Activated CD8-positive, alpha-beta memory T cell treated with anti-CD3 and anti-CD28 coated beads, Interleukin-2, amount 10 ng/mL, durations not matched to agents 7 days and 5 days (primary cell): ENCODE measurements around the gene ACACA. TPM values are rescaled to one million over a fixed set of nuclear protein-coding genes. Genes with fewer than 3 reads are reported as not detected.
"Not testable (repeated sequence)": the region's sequence is repeated elsewhere in the genome, so short reads cannot be mapped to it uniquely, and the experiment has no call there.

Source experiments
- ATAC-seq: fragments of 150-1000 bp; cut with Tn5 transposase; one replicate; pipeline ENCODE4 v1.10.0; 2021; ENCODE audit warnings: moderate library complexity
- CTCF ChIA-PET: fragments of 350-600 bp; sonication (Branson Sonifier 250); formaldehyde crosslinking; loops from one replicate; lab custom pipeline; 2021; ENCODE audit warnings: antibody characterized with exemption; lab: Charles Lee
- DNase-seq: peaks from one replicate; pipeline ENCODE4 v3.0.0-alpha.2; 2020
- H3K27ac Mint-ChIP-seq: one replicate; pipeline ENCODE4 v1.8.0; 2021; ENCODE audit warnings: mild to moderate bottlenecking, mixed read lengths
- H3K27me3 Mint-ChIP-seq: one replicate; pipeline ENCODE4 v1.8.0; 2021; ENCODE audit warnings: mixed read lengths
- H3K36me3 Mint-ChIP-seq: one replicate; pipeline ENCODE4 v1.8.0; 2021; ENCODE audit warnings: mild to moderate bottlenecking, mixed read lengths
- H3K4me1 Mint-ChIP-seq: one replicate; pipeline ENCODE4 v1.8.0; 2021; ENCODE audit warnings: mixed read lengths
- H3K4me3 Mint-ChIP-seq: one replicate; pipeline ENCODE4 v1.8.0; 2021; ENCODE audit warnings: mild to moderate bottlenecking, moderate library complexity, mixed read lengths
- H3K9me3 Mint-ChIP-seq: one replicate; pipeline ENCODE4 v1.8.0; 2022; ENCODE audit warnings: low read depth, mixed read lengths
- total RNA-seq, 2 experiments: library from RNA; stranded (reverse); gene quantifications; one replicate each; pipeline ENCODE4 v1.2.3, GENCODE V29; 2021

ACACA gene
- total RNA-seq, 2 experiments from 2014 or later, result 55.4 to 69.7 TPM

DNA sequence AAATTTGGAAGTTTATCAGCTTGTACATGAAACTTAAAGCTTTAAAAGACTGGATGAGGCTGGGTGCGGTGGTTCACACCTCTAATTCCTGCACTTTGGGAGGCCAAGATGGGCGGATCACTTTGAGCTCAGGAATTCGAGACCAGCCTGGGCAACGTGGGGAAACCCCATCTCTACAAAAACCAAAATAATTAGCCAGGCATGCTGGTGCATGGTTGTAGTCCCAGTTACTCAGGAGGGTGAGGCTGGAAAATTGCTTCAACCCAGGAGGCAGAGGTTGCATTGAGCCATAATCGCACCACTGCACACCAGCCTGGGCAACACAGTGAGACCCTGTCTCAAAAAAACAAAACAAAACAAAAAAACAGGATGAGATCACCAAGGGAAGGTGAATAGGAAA, 248.3 kb downstream of the ACACA start:
- ATAC-seq (no peak), DNase-seq (no peak)
- Mint-ChIP-seq H3K36me3 (peaks cover 28% of the 10 kb centered on the region), H3K4me1 (no peaks in the 10 kb centered on the region), H3K9me3 (no peaks in the 10 kb centered on the region), H3K27ac (no peak overlapping the region), H3K27me3 (no peaks in the 10 kb centered on the region), H3K4me3 (no peak overlapping the region)
- CTCF ChIA-PET, result no interaction called here

DNA sequence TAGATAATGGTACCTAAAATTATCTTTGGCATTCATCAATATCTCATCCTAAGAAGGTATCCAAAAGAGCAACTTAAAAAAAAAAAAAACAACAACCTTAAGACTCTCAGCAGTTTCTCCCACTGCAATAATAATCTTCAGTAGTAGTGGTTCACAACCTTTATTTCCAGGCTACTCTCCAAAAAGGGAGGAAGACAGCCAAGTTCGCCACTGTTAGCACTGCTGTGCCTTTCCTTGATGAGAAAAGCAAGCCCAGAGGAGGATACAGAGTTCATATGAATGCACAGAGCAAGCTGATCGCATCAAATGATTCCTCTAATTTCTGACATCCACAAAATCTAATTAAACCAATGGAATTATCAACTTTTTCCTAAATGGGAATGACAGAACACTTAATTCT, 258.5 kb downstream of the ACACA start:
- Mint-ChIP-seq H3K27ac (no peak overlapping the region), H3K27me3 (no peaks in the 10 kb centered on the region), H3K4me1 (peaks cover 10% of the 10 kb centered on the region), H3K4me3 (no peak overlapping the region), H3K36me3 (peaks cover 16% of the 10 kb centered on the region), H3K9me3 (no peaks in the 10 kb centered on the region)
- no peak for DNase-seq
- CTCF ChIA-PET, result interaction anchor here (1.2 kb wide), 1 partner anchor 100 kb away, joined by 4 read pairs; no protein-coding TSS in a partner anchor
- no peak for ATAC-seq

- H3K4me3 Mint-ChIP-seq, result no peak overlapping the region
- DNase-seq (no peak), ATAC-seq (peak; percentile 58)
- no peaks in the 10 kb centered on the region for H3K9me3 Mint-ChIP-seq
- peaks cover 10% of the 10 kb centered on the region for H3K4me1 Mint-ChIP-seq
- no peaks in the 10 kb centered on the region for H3K27me3 Mint-ChIP-seq
- no peak overlapping the region for H3K27ac Mint-ChIP-seq
- H3K36me3 Mint-ChIP-seq, result peaks cover 12% of the 10 kb centered on the region
- CTCF ChIA-PET, result no interaction called here
Observed at GRCh38 chr17:37147301-37147812, 259.3 kb downstream of the ACACA start.

GRCh38 chr17:37146086-37147064, 260.3 kb downstream of the ACACA start:
- H3K27me3 Mint-ChIP-seq, result no peaks in the 10 kb centered on the region
- peaks cover 9% of the 10 kb centered on the region for H3K36me3 Mint-ChIP-seq
- no peaks in the 10 kb centered on the region for H3K9me3 Mint-ChIP-seq
- H3K4me1 Mint-ChIP-seq, result peaks cover 10% of the 10 kb centered on the region
- no peak for ATAC-seq
- H3K4me3 Mint-ChIP-seq, result no peak overlapping the region
- H3K27ac Mint-ChIP-seq, result no peak overlapping the region
- CTCF ChIA-PET, result no interaction called here
- DNase-seq, result no peak

DNA sequence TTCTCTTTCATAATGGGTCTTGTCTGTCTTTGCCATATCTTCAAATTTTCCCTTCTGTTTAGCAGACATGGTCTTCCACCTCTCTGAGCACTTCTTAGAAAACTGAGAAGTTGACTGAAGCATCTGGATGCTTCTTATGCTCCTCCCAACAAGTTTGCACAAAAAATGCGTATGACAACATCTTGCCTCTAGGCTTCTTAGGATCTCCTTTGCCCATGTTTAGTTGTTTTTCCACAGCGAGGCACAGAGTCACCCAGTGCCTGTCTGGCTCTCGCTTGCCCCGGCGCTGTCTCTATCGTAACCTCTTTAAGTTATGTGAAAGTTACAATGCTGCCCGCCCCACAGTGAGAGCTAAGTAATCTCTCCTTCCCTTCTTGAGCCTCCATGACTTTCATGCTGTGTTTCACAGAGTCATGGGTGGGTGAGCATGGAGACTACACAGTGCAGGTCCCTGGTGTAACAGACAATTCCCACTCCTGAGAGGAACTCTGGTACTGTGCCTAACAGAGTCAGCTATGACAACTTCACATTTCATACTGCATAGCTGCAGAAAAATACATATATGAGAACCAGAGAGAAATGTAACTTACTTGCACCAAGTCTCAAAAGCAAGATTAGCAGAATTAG, 262.4 kb downstream of the ACACA start:
- Mint-ChIP-seq H3K4me3 (no peak overlapping the region), H3K9me3 (no peaks in the 10 kb centered on the region), H3K36me3 (peaks cover 6% of the 10 kb centered on the region), H3K27me3 (no peaks in the 10 kb centered on the region), H3K27ac (no peak overlapping the region), H3K4me1 (peaks cover 10% of the 10 kb centered on the region)
- CTCF ChIA-PET, result no interaction called here
- no peak for DNase-seq
- no peak for ATAC-seq

- CTCF ChIA-PET, DNase-seq, ATAC-seq, H3K27me3 Mint-ChIP-seq, H3K9me3 Mint-ChIP-seq, H3K36me3 Mint-ChIP-seq, H3K27ac Mint-ChIP-seq, H3K4me3 Mint-ChIP-seq: not testable (repeated sequence)
- H3K4me1 Mint-ChIP-seq, result peaks cover 10% of the 10 kb centered on the region
Observed at GRCh38 chr17:37143558-37143957, 263.1 kb downstream of the ACACA start.

- H3K36me3 Mint-ChIP-seq, result peaks cover 11% of the 10 kb centered on the region
- no peak for ATAC-seq
- H3K9me3 Mint-ChIP-seq, result no peaks in the 10 kb centered on the region
- CTCF ChIA-PET, result interaction anchor here (0.7 to 1.5 kb wide), 2 partner anchors 12 to 95 kb away, joined by 3 read pairs; no protein-coding TSS in a partner anchor
- no peaks in the 10 kb centered on the region for H3K27me3 Mint-ChIP-seq
- peaks cover 10% of the 10 kb centered on the region for H3K4me1 Mint-ChIP-seq
- no peak overlapping the region for H3K27ac Mint-ChIP-seq
- DNase-seq, result no peak
- H3K4me3 Mint-ChIP-seq, result no peak overlapping the region
Observed at GRCh38 chr17:37142294-37142896, 264.2 kb downstream of the ACACA start.

- Mint-ChIP-seq H3K36me3 (peaks cover 13% of the 10 kb centered on the region), H3K27ac (no peak overlapping the region)
- CTCF ChIA-PET, result interaction anchor here (0.8 to 1.0 kb wide), 2 partner anchors 91 to 101 kb away, joined by 3 to 4 read pairs; no protein-coding TSS in a partner anchor
Observed at GRCh38 chr17:37138571-37139120, 268.0 kb downstream of the ACACA start.

DNA sequence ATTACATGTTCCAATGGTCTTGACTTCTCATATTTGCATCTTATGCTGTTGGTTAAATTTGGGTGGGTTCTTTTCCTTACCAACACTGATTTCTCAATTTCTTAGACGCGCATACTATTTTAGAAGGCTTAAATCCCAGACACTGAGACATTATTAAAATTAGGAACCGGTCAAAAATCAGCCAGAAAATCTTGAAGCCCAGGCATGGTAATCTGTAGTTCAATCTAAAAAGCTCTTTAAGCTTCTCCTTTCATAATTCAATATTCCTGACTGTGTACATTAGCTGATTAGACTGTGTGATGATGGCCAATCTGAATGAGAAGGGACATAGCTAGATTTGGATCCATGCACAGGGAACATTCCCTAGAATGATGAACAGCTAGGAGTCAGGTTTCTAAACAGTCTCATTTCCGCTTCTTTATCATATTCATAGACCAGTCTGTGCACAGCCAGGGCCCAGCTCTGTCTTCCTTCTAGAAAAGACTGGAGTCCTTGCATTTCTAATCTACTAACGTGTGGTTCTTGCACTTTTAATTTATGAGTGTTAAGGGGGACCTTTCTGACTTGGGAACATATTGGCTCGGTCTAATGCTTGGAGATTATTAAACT, 268.6 kb downstream of the ACACA start:
- no peaks in the 10 kb centered on the region for H3K4me1 Mint-ChIP-seq
- DNase-seq (no peak), ATAC-seq (no peak)
- no peak overlapping the region for H3K27ac Mint-ChIP-seq
- H3K9me3 Mint-ChIP-seq, result no peaks in the 10 kb centered on the region
- no peak overlapping the region for H3K4me3 Mint-ChIP-seq
- no peaks in the 10 kb centered on the region for H3K27me3 Mint-ChIP-seq
- H3K36me3 Mint-ChIP-seq, result peaks cover 12% of the 10 kb centered on the region
- CTCF ChIA-PET, result interaction anchor here (0.8 kb wide), 1 partner anchor 102 kb away, joined by 3 read pairs; no protein-coding TSS in a partner anchor

More at GRCh38 chr17:37138571-37139120, 268.0 kb downstream of the ACACA start:
- H3K4me3 Mint-ChIP-seq, result no peak overlapping the region
- H3K4me1 Mint-ChIP-seq, result no peaks in the 10 kb centered on the region
- H3K27me3 Mint-ChIP-seq, result no peaks in the 10 kb centered on the region
- DNase-seq (no peak), ATAC-seq (no peak)
- H3K9me3 Mint-ChIP-seq, result no peaks in the 10 kb centered on the region

GRCh38 chr17:37137070-37137610, 269.5 kb downstream of the ACACA start:
- ATAC-seq (no peak), DNase-seq (no peak)
- H3K27me3 Mint-ChIP-seq, result no peaks in the 10 kb centered on the region
- no peaks in the 10 kb centered on the region for H3K4me1 Mint-ChIP-seq
- peaks cover 12% of the 10 kb centered on the region for H3K36me3 Mint-ChIP-seq
- no peak overlapping the region for H3K27ac Mint-ChIP-seq
- no peaks in the 10 kb centered on the region for H3K9me3 Mint-ChIP-seq
- H3K4me3 Mint-ChIP-seq, result no peak overlapping the region
- CTCF ChIA-PET, result no interaction called here

DNA sequence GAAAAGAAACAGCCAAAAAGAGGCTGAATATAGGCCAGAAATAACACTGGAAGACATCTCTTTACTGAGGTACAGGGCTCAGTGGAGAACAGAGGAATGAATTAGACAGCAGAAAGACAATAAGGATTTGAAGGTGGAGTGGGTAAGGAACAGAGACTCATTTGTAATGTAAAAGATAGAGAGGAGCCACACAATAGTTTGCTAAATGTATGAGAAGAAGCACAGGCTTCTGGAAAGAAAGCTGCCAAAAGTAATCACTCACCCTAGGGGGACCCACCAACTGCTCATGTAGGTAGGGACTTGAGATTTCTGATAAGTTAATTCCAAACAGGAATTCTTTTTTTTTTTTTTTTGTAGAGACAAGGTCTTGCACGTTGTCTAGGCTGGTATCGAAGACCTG, 271.1 kb downstream of the ACACA start:
- ATAC-seq (no peak), DNase-seq (no peak)
- no peak overlapping the region for H3K27ac Mint-ChIP-seq
- no peak overlapping the region for H3K4me3 Mint-ChIP-seq
- no peaks in the 10 kb centered on the region for H3K9me3 Mint-ChIP-seq
- peaks cover 12% of the 10 kb centered on the region for H3K36me3 Mint-ChIP-seq
- CTCF ChIA-PET, result no interaction called here
- no peaks in the 10 kb centered on the region for H3K4me1 Mint-ChIP-seq
- H3K27me3 Mint-ChIP-seq, result no peaks in the 10 kb centered on the region

DNA sequence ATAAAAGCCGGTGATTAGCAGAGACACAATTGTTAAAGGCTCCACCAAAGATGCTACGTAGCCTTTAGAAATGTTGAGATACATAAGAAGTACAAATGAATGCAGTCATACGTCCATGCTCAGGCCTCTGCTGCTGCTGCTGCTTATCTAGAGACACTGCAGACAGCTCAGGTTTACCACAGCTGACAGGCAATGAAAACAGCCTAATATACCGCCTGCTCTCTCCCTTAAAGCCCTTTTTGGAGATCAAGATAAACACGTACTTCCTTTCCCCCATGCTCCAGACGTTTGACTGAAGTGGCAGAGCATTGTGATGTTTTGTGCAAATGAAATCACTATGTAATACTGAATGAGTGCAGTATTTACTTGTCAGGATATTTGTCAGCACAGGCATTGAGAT, 272.6 kb downstream of the ACACA start:
- H3K27ac Mint-ChIP-seq, result no peak overlapping the region
- CTCF ChIA-PET, result no interaction called here
- no peaks in the 10 kb centered on the region for H3K27me3 Mint-ChIP-seq
- no peak for ATAC-seq
- peaks cover 15% of the 10 kb centered on the region for H3K36me3 Mint-ChIP-seq
- no peaks in the 10 kb centered on the region for H3K9me3 Mint-ChIP-seq
- no peaks in the 10 kb centered on the region for H3K4me1 Mint-ChIP-seq
- no peak for DNase-seq
- H3K4me3 Mint-ChIP-seq, result no peak overlapping the region
